ENCODE measurements around the gene MTCL3.

DNA sequence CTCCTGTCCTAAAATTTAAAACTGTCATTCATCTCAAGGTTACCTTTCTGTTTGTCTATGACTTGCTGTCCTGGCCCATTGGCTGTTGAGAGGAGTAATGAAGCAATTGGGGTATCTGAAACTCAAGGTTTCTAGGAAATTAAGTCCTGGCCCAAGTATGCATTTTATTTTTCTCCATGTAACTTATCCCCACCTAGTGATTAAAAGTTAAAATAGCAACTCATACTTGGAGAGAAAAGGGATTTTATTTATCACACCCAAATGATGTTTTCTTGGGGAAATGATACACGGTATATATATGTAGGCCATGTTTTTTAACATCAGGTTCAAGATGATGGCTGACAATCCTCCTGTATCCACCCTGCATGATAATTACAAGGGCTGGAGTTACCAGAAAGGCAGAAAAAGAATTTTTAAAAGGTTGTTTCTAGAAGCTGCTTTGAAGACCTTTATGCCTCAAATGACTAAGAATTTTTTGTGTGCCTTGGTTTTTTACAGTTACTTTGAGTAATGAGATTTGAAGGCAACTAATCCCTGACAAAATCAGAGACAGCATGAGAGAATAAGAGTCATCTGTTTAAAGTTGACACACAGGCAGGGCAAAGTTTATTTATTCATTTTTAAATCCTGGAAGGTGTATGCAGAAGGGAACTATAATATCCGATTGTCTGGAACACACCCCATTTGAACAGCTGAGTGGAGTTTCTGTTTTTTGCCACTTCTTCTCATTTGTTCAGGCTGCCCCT is 28.9 kb upstream of the MTCL3 start:
- no peak for TF ChIP-seq YY1 (IDR thresholded peaks at IDR 0.05; ENCODE audit: insufficient read depth, insufficient read length)
- no peak for TF ChIP-seq ZNF274 (IDR thresholded peaks at IDR 0.05; ENCODE audit: low read depth, low read length)

Data from NT2/D1 (cell line).